ENCODE results near the gene RBM48.

DNA sequence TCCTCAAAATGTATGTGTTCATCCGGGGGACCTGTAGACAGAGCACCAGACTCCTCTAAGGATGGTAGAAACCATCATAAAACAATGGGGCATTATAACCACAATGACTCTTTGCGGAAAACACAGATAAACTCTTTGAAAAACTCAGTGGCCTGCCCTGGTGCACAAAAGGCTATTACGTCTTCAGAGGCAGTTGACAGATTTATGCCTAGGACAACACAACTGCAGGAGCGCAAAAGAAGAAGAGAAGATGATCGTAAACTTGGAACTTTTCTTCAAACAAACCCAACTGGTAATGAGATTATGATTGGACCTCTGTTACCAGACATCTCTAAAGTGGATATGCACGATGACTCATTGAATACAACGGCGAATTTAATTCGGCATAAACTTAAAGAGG lies 6.0 kb downstream of the RBM48 start:
- TF ChIP-seq GATA3 (IDR thresholded peaks at IDR 0.05; ENCODE audit: low read depth, low read length) (no peak), GATA2 (IDR thresholded peaks at IDR 0.05; ENCODE audit: low read depth, low read length) (no peak)

Data from SH-SY5Y (cell line).